ENCODE measurements around the gene SPTBN5.

Gene SPTBN5

DNA sequence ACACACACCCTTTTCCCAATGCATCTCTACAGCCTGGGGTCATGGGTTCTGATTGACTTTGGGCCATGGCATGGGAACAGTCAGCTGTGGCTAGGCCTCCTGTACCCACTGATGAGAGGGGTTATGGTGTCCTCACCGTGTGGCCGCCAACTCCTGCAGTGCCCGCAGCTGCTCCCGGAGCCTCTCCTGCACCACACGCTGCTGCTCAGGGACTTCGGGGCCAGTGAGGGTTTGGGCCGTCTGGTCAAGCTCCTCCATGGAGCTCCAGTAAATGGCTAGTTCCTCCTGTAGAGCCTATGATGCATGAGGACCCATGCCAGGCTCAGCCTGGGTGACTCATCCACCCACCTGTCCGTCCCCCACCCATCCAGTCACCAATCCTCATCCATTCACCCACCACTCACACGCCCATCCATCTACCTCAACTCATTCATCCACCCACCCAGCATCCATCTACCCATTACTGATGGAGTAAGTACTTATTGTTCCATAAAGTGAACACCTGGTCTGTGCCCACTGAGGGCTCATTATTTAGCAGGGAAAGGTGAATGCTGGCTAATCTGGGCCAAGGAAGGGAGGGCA lies 21.6 kb downstream of the SPTBN5 start:
- no peaks in the 10 kb centered on the region for H3K4me1 ChIP-seq (ENCODE audit: control insufficient read depth in 1 of 2, insufficient read depth in 2 of 2, low read length in 2 of 2)
- H3K36me3 ChIP-seq (ENCODE audit: control insufficient read depth in 1 of 2, insufficient read depth in 2 of 2, low read length in 2 of 2), result no peaks in the 10 kb centered on the region
- H3K27ac ChIP-seq (ENCODE audit: low read length), result no peak overlapping the region
- no peaks in the 10 kb centered on the region for H3K27me3 ChIP-seq (ENCODE audit: low read depth, low read length)
- H3K9me3 ChIP-seq (ENCODE audit: control insufficient read depth in 1 of 2, low read length in 2 of 2), result no peaks in the 10 kb centered on the region
- no peak overlapping the region for H3K4me3 ChIP-seq (ENCODE audit: low read depth in 1 of 2, low read length in 2 of 2)

- no peaks in the 10 kb centered on the region for H3K27me3 ChIP-seq (ENCODE audit: low read depth, low read length)
- H3K27ac ChIP-seq (ENCODE audit: low read length), result no peak overlapping the region
- no peaks in the 10 kb centered on the region for H3K9me3 ChIP-seq (ENCODE audit: control insufficient read depth in 1 of 2, low read length in 2 of 2)
Measured at GRCh38 chr15:41871175-41871905, 22.5 kb downstream of the SPTBN5 start.

DNA sequence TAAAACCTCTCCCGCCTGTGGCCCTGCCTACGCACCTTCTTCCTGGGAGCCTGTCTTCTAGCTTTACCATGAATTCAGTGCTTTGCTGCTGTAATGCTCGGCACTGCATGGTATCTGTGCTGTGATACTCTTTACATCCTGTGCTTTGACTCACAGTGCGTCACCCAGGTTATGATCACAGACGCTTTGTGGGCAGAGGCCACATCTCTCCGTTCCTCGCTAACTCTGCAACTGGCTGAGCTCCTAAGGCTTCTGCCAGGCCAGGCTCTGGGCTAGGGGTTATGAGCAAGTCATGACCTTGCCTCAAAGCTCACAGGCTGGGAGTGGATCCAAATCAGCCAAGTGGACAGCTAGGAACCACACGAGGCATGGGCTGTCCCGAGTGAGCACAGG lies 23.2 kb downstream of the SPTBN5 start:
- Histone ChIP-seq H3K9me3 (ENCODE audit: control insufficient read depth in 1 of 2, low read length in 2 of 2) (no peaks in the 10 kb centered on the region), H3K27me3 (ENCODE audit: low read depth, low read length) (no peaks in the 10 kb centered on the region), H3K4me3 (ENCODE audit: low read depth in 1 of 2, low read length in 2 of 2) (no peak overlapping the region), H3K4me1 (ENCODE audit: control insufficient read depth in 1 of 2, insufficient read depth in 2 of 2, low read length in 2 of 2) (no peaks in the 10 kb centered on the region), H3K36me3 (ENCODE audit: control insufficient read depth in 1 of 2, insufficient read depth in 2 of 2, low read length in 2 of 2) (no peaks in the 10 kb centered on the region), H3K27ac (ENCODE audit: low read length) (no peak overlapping the region)

More at GRCh38 chr15:41871175-41871905, 22.5 kb downstream of the SPTBN5 start:
- Histone ChIP-seq H3K36me3 (ENCODE audit: control insufficient read depth in 1 of 2, insufficient read depth in 2 of 2, low read length in 2 of 2) (no peaks in the 10 kb centered on the region), H3K4me3 (ENCODE audit: low read depth in 1 of 2, low read length in 2 of 2) (no peak overlapping the region), H3K4me1 (ENCODE audit: control insufficient read depth in 1 of 2, insufficient read depth in 2 of 2, low read length in 2 of 2) (no peaks in the 10 kb centered on the region)

DNA sequence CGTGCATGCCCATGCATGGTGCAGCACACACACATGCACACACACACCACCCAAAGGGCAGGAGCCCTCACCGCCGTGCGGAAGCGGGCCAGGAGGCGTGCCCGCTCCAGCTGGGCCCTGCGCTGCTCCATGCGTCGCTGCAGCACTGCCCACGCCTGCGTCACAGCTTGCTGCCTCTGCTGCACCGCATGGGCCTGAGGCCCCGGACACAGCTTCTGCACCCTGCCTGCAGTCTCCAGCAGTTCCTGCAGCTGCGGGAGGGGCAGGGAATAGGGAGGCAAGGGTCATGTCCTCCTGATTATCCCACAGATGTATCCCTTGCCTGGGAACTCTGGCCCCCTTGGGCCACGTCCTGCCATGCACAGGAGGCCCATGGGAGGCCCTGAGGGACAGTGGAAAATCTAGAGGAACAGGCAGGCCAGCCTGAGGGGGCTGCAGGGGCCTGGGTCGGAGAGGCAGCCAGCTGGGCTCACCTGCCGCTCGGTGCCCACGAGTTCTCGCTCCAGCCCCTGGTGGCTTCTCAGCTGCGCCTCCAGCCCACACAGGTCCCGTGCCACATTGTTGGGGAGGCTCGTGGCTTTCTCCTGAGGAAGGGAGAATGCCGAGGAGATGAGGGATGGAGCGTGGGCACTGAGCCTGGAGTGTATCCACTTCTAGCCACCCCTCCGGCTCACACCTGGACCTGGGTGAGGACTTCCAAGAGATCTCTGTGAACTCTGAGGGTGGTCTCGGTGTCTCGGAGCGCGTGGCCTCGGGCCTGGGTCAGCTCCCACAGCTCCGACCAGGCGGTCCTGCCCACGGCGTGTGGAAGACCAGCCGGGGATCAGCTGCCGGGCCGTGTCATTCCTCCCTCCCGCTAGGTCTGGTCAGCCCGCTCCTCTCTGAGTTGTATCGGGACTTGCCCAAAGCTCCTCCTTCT lies 23.8 kb downstream of the SPTBN5 start:
- H3K9me3 ChIP-seq (ENCODE audit: control insufficient read depth in 1 of 2, low read length in 2 of 2), result no peaks in the 10 kb centered on the region
- no peaks in the 10 kb centered on the region for H3K36me3 ChIP-seq (ENCODE audit: control insufficient read depth in 1 of 2, insufficient read depth in 2 of 2, low read length in 2 of 2)

GRCh38 chr15:41868321-41868720 lies 25.5 kb downstream of the SPTBN5 start:
- no peaks in the 10 kb centered on the region for H3K27me3 ChIP-seq (ENCODE audit: low read depth, low read length)
- no peaks in the 10 kb centered on the region for H3K36me3 ChIP-seq (ENCODE audit: control insufficient read depth in 1 of 2, insufficient read depth in 2 of 2, low read length in 2 of 2)
- H3K27ac ChIP-seq (ENCODE audit: low read length), result no peak overlapping the region
- H3K4me3 ChIP-seq (ENCODE audit: low read depth in 1 of 2, low read length in 2 of 2), result no peak overlapping the region
- H3K4me1 ChIP-seq (ENCODE audit: control insufficient read depth in 1 of 2, insufficient read depth in 2 of 2, low read length in 2 of 2), result no peaks in the 10 kb centered on the region
- H3K9me3 ChIP-seq (ENCODE audit: control insufficient read depth in 1 of 2, low read length in 2 of 2), result no peaks in the 10 kb centered on the region

More for the DNA sequence above, 23.8 kb downstream of the SPTBN5 start:
- Histone ChIP-seq H3K4me1 (ENCODE audit: control insufficient read depth in 1 of 2, insufficient read depth in 2 of 2, low read length in 2 of 2) (no peaks in the 10 kb centered on the region), H3K4me3 (ENCODE audit: low read depth in 1 of 2, low read length in 2 of 2) (no peak overlapping the region), H3K27me3 (ENCODE audit: low read depth, low read length) (no peaks in the 10 kb centered on the region), H3K27ac (ENCODE audit: low read length) (no peak overlapping the region)

DNA sequence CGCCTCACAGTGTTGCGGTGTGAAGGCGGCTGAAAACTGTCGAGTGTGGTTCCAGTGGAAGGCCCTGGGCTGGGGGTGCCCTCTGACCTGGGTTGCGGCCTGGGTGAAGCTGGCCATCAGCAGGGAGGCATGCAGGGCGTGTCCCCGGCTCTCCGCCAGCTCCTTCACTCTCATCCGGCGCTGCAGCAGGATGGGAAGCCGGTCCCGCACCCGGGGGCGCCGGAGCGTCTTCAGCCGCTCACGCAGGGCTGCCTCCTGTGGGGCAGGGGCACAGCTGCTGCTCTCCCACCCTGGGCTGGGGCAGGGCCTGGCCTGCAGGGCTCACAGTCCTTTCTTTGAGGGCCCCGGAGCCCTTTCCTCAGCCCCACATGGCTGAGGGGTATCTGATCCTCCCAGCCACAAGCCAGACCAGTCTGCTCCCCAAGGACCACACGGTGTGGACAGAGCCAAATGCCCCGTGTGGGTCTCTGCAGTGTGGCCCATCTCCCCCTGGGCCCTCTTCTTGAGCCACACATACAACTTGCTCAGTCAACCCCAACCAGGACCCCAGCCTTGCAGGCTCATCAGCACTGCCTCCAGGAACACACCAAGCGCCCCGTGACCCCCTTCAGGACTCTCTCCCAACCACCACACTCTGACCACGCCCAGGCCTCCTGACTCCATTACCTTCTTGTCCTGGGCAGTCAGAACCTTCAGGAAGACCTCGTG lies 26.8 kb downstream of the SPTBN5 start:
- H3K27me3 ChIP-seq (ENCODE audit: low read depth, low read length), result no peaks in the 10 kb centered on the region
- no peaks in the 10 kb centered on the region for H3K36me3 ChIP-seq (ENCODE audit: control insufficient read depth in 1 of 2, insufficient read depth in 2 of 2, low read length in 2 of 2)
- no peak overlapping the region for H3K27ac ChIP-seq (ENCODE audit: low read length)

GRCh38 chr15:41866263-41866703 lies 27.6 kb downstream of the SPTBN5 start:
- no peak overlapping the region for H3K27ac ChIP-seq (ENCODE audit: low read length)
- no peaks in the 10 kb centered on the region for H3K9me3 ChIP-seq (ENCODE audit: control insufficient read depth in 1 of 2, low read length in 2 of 2)
- no peaks in the 10 kb centered on the region for H3K36me3 ChIP-seq (ENCODE audit: control insufficient read depth in 1 of 2, insufficient read depth in 2 of 2, low read length in 2 of 2)
- H3K27me3 ChIP-seq (ENCODE audit: low read depth, low read length), result no peaks in the 10 kb centered on the region
- no peak overlapping the region for H3K4me3 ChIP-seq (ENCODE audit: low read depth in 1 of 2, low read length in 2 of 2)
- no peaks in the 10 kb centered on the region for H3K4me1 ChIP-seq (ENCODE audit: control insufficient read depth in 1 of 2, insufficient read depth in 2 of 2, low read length in 2 of 2)

More for the DNA sequence above, 26.8 kb downstream of the SPTBN5 start:
- no peak overlapping the region for H3K4me3 ChIP-seq (ENCODE audit: low read depth in 1 of 2, low read length in 2 of 2)
- no peaks in the 10 kb centered on the region for H3K4me1 ChIP-seq (ENCODE audit: control insufficient read depth in 1 of 2, insufficient read depth in 2 of 2, low read length in 2 of 2)
- no peaks in the 10 kb centered on the region for H3K9me3 ChIP-seq (ENCODE audit: control insufficient read depth in 1 of 2, low read length in 2 of 2)

GRCh38 chr15:41865490-41866055 lies 28.3 kb downstream of the SPTBN5 start:
- no peaks in the 10 kb centered on the region for H3K36me3 ChIP-seq (ENCODE audit: control insufficient read depth in 1 of 2, insufficient read depth in 2 of 2, low read length in 2 of 2)
- no peaks in the 10 kb centered on the region for H3K27me3 ChIP-seq (ENCODE audit: low read depth, low read length)
- no peak overlapping the region for H3K27ac ChIP-seq (ENCODE audit: low read length)
- no peak overlapping the region for H3K4me3 ChIP-seq (ENCODE audit: low read depth in 1 of 2, low read length in 2 of 2)
- H3K9me3 ChIP-seq (ENCODE audit: control insufficient read depth in 1 of 2, low read length in 2 of 2), result no peaks in the 10 kb centered on the region
- no peaks in the 10 kb centered on the region for H3K4me1 ChIP-seq (ENCODE audit: control insufficient read depth in 1 of 2, insufficient read depth in 2 of 2, low read length in 2 of 2)

- no peak overlapping the region for H3K4me3 ChIP-seq (ENCODE audit: low read depth in 1 of 2, low read length in 2 of 2)
- H3K27me3 ChIP-seq (ENCODE audit: low read depth, low read length), result no peaks in the 10 kb centered on the region
- no peak overlapping the region for H3K27ac ChIP-seq (ENCODE audit: low read length)
- H3K9me3 ChIP-seq (ENCODE audit: control insufficient read depth in 1 of 2, low read length in 2 of 2), result no peaks in the 10 kb centered on the region
- no peaks in the 10 kb centered on the region for H3K4me1 ChIP-seq (ENCODE audit: control insufficient read depth in 1 of 2, insufficient read depth in 2 of 2, low read length in 2 of 2)
- no peaks in the 10 kb centered on the region for H3K36me3 ChIP-seq (ENCODE audit: control insufficient read depth in 1 of 2, insufficient read depth in 2 of 2, low read length in 2 of 2)
Measured at GRCh38 chr15:41862515-41863116, 31.2 kb downstream of the SPTBN5 start.

- Histone ChIP-seq H3K4me3 (ENCODE audit: low read depth in 1 of 2, low read length in 2 of 2) (no peak overlapping the region), H3K36me3 (ENCODE audit: control insufficient read depth in 1 of 2, insufficient read depth in 2 of 2, low read length in 2 of 2) (no peaks in the 10 kb centered on the region), H3K27me3 (ENCODE audit: low read depth, low read length) (no peaks in the 10 kb centered on the region), H3K9me3 (ENCODE audit: control insufficient read depth in 1 of 2, low read length in 2 of 2) (no peaks in the 10 kb centered on the region), H3K4me1 (ENCODE audit: control insufficient read depth in 1 of 2, insufficient read depth in 2 of 2, low read length in 2 of 2) (no peaks in the 10 kb centered on the region), H3K27ac (ENCODE audit: low read length) (no peak overlapping the region)
Measured at GRCh38 chr15:41861736-41862356, 32.0 kb downstream of the SPTBN5 start.

All from muscle layer of duodenum (tissue), 2 donors.